ENCODE results near the gene TNFRSF13B. TPM values are rescaled to one million over a fixed set of nuclear protein-coding genes. Genes with fewer than 3 reads are reported as not detected.

The TNFRSF13B gene
- total and polyA plus RNA-seq, 2 experiments from 2014 or later = 0.24 TPM; not detected in 1

DNA sequence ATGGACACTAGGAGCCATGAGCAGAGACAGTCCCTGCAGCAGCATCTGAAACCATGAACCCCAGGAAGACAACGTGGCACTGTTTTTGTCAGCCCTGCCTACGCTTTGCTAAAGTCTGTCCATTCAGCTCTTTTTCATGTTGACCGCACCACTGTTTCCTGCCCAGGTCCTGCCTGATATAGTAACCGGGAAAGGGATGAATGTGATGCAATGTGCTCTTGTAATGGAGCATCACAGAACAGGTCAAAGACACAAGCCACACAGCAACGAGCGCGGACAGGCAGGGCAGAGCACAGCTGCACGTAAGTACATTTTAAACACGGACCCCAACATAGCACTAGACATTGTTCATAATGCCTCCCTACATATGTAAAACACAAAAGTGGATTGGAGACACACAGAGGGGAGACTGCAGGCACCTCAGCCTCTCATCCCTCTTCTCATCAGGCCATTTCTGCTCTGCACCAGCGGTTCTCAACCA is 16.9 kb upstream of the TNFRSF13B start:
- no peak overlapping the region for H3K27ac Mint-ChIP-seq
- no peak overlapping the region for H3K27ac ChIP-seq (ENCODE audit: low read depth)
- ATAC-seq = no peak

More for the DNA sequence above, 16.9 kb upstream of the TNFRSF13B start:
- H3K36me3 ChIP-seq (ENCODE audit: insufficient read depth) = no peaks in the 10 kb centered on the region
- H3F3A ChIP-seq (replicated peaks; ENCODE audit: low read depth) = no peaks in the 10 kb centered on the region
- H3K9me2 ChIP-seq (ENCODE audit: insufficient read depth) = no peaks in the 10 kb centered on the region
- no peak overlapping the region for H3K4me3 ChIP-seq
- H3K79me2 ChIP-seq (replicated peaks; ENCODE audit: insufficient read depth) = no peaks in the 10 kb centered on the region
- Mint-ChIP-seq H3K4me3 (no peak overlapping the region), H3K4me1 (peaks cover 4% of the 10 kb centered on the region; the same call in 1 of the 3 replicates), H3K36me3 (ENCODE audit: low read depth) (no peaks in the 10 kb centered on the region), H3K27me3 (ENCODE audit: insufficient read depth, low read depth, poor library complexity) (peaks cover 5% of the 10 kb centered on the region), H3K9me3 (no peaks in the 10 kb centered on the region)
- H3K4me1 ChIP-seq (ENCODE audit: insufficient read depth) = no peaks in the 10 kb centered on the region
- peak overlapping the region; percentile 69; the same call in 1 of the 2 replicates for H2AFZ ChIP-seq
- no peaks in the 10 kb centered on the region for H3K27me3 ChIP-seq (ENCODE audit: insufficient read depth)
- no peak for DNase-seq (ENCODE audit: low spot score)
- H4K20me1 ChIP-seq (replicated peaks; ENCODE audit: insufficient read depth) = no peaks in the 10 kb centered on the region
- no peak overlapping the region for H3K4me2 ChIP-seq
- TF ChIP-seq, protein P1, sequence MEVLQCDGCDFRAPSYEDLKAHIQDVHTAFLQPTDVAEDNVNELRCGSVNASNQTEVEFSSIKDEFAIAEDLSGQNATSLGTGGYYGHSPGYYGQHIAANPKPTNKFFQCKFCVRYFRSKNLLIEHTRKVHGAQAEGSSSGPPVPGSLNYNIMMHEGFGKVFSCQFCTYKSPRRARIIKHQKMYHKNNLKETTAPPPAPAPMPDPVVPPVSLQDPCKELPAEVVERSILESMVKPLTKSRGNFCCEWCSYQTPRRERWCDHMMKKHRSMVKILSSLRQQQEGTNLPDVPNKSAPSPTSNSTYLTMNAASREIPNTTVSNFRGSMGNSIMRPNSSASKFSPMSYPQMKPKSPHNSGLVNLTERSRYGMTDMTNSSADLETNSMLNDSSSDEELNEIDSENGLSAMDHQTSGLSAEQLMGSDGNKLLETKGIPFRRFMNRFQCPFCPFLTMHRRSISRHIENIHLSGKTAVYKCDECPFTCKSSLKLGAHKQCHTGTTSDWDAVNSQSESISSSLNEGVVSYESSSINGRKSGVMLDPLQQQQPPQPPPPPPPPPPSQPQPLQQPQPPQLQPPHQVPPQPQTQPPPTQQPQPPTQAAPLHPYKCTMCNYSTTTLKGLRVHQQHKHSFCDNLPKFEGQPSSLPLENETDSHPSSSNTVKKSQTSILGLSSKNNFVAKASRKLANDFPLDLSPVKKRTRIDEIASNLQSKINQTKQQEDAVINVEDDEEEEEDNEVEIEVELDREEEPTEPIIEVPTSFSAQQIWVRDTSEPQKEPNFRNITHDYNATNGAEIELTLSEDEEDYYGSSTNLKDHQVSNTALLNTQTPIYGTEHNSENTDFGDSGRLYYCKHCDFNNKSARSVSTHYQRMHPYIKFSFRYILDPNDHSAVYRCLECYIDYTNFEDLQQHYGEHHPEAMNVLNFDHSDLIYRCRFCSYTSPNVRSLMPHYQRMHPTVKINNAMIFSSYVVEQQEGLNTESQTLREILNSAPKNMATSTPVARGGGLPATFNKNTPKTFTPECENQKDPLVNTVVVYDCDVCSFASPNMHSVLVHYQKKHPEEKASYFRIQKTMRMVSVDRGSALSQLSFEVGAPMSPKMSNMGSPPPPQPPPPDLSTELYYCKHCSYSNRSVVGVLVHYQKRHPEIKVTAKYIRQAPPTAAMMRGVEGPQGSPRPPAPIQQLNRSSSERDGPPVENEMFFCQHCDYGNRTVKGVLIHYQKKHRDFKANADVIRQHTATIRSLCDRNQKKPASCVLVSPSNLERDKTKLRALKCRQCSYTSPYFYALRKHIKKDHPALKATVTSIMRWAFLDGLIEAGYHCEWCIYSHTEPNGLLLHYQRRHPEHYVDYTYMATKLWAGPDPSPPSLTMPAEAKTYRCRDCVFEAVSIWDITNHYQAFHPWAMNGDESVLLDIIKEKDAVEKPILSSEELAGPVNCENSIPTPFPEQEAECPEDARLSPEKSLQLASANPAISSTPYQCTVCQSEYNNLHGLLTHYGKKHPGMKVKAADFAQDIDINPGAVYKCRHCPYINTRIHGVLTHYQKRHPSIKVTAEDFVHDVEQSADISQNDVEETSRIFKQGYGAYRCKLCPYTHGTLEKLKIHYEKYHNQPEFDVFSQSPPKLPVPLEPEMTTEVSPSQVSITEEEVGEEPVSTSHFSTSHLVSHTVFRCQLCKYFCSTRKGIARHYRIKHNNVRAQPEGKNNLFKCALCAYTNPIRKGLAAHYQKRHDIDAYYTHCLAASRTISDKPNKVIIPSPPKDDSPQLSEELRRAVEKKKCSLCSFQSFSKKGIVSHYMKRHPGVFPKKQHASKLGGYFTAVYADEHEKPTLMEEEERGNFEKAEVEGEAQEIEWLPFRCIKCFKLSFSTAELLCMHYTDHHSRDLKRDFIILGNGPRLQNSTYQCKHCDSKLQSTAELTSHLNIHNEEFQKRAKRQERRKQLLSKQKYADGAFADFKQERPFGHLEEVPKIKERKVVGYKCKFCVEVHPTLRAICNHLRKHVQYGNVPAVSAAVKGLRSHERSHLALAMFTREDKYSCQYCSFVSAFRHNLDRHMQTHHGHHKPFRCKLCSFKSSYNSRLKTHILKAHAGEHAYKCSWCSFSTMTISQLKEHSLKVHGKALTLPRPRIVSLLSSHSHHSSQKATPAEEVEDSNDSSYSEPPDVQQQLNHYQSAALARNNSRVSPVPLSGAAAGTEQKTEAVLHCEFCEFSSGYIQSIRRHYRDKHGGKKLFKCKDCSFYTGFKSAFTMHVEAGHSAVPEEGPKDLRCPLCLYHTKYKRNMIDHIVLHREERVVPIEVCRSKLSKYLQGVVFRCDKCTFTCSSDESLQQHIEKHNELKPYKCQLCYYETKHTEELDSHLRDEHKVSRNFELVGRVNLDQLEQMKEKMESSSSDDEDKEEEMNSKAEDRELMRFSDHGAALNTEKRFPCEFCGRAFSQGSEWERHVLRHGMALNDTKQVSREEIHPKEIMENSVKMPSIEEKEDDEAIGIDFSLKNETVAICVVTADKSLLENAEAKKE (CRISPR knock-in tag; IDR thresholded peaks at IDR 0.05) = no peak
- TF ChIP-seq POLR2AphosphoS5 (IDR thresholded peaks at IDR 0.05; ENCODE audit: low read depth) (no peak), NANOG (IDR thresholded peaks at IDR 0.05; ENCODE audit: borderline replicate concordance) (no peak), STAT1 (IDR thresholded peaks at IDR 0.05; ENCODE audit: unreplicated experiment) (no peak), JUNB (IDR thresholded peaks at IDR 0.05; ENCODE audit: unreplicated experiment) (no peak), ZNF114 (CRISPR knock-in tag; IDR thresholded peaks at IDR 0.05) (no peak), CREB1 (CRISPR knock-in tag; IDR thresholded peaks at IDR 0.05; ENCODE audit: low read depth) (no peak), EZH2phosphoT487 (IDR thresholded peaks at IDR 0.05; ENCODE audit: unreplicated experiment) (no peak), ZNF331 (CRISPR knock-in tag; IDR thresholded peaks at IDR 0.05; ENCODE audit: low read depth) (no peak), EZH2 (IDR thresholded peaks at IDR 0.05; ENCODE audit: low read depth, unreplicated experiment) (no peak)
- TF ChIP-seq, protein P2, sequence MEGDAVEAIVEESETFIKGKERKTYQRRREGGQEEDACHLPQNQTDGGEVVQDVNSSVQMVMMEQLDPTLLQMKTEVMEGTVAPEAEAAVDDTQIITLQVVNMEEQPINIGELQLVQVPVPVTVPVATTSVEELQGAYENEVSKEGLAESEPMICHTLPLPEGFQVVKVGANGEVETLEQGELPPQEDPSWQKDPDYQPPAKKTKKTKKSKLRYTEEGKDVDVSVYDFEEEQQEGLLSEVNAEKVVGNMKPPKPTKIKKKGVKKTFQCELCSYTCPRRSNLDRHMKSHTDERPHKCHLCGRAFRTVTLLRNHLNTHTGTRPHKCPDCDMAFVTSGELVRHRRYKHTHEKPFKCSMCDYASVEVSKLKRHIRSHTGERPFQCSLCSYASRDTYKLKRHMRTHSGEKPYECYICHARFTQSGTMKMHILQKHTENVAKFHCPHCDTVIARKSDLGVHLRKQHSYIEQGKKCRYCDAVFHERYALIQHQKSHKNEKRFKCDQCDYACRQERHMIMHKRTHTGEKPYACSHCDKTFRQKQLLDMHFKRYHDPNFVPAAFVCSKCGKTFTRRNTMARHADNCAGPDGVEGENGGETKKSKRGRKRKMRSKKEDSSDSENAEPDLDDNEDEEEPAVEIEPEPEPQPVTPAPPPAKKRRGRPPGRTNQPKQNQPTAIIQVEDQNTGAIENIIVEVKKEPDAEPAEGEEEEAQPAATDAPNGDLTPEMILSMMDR (conservative IDR thresholded peaks at IDR 0.05; ENCODE audit: low read depth in 2 of 2) = no peak
- TF ChIP-seq, protein P3, sequence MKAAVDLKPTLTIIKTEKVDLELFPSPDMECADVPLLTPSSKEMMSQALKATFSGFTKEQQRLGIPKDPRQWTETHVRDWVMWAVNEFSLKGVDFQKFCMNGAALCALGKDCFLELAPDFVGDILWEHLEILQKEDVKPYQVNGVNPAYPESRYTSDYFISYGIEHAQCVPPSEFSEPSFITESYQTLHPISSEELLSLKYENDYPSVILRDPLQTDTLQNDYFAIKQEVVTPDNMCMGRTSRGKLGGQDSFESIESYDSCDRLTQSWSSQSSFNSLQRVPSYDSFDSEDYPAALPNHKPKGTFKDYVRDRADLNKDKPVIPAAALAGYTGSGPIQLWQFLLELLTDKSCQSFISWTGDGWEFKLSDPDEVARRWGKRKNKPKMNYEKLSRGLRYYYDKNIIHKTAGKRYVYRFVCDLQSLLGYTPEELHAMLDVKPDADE (IDR thresholded peaks at IDR 0.05) = no peak
- TF ChIP-seq, protein P4, sequence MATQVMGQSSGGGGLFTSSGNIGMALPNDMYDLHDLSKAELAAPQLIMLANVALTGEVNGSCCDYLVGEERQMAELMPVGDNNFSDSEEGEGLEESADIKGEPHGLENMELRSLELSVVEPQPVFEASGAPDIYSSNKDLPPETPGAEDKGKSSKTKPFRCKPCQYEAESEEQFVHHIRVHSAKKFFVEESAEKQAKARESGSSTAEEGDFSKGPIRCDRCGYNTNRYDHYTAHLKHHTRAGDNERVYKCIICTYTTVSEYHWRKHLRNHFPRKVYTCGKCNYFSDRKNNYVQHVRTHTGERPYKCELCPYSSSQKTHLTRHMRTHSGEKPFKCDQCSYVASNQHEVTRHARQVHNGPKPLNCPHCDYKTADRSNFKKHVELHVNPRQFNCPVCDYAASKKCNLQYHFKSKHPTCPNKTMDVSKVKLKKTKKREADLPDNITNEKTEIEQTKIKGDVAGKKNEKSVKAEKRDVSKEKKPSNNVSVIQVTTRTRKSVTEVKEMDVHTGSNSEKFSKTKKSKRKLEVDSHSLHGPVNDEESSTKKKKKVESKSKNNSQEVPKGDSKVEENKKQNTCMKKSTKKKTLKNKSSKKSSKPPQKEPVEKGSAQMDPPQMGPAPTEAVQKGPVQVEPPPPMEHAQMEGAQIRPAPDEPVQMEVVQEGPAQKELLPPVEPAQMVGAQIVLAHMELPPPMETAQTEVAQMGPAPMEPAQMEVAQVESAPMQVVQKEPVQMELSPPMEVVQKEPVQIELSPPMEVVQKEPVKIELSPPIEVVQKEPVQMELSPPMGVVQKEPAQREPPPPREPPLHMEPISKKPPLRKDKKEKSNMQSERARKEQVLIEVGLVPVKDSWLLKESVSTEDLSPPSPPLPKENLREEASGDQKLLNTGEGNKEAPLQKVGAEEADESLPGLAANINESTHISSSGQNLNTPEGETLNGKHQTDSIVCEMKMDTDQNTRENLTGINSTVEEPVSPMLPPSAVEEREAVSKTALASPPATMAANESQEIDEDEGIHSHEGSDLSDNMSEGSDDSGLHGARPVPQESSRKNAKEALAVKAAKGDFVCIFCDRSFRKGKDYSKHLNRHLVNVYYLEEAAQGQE (IDR thresholded peaks at IDR 0.05; ENCODE audit: unreplicated experiment) = no peak
